ENCODE results near the gene BAIAP2L2.

Gene BAIAP2L2

GRCh38 chr22:38036392-38037062 is 74.0 kb downstream of the BAIAP2L2 start:
- no peak for DNase-seq

GRCh38 chr22:38035530-38035885 is 75.0 kb downstream of the BAIAP2L2 start:
- no peak for DNase-seq
